ENCODE measurements around the gene GAS1. TPM values are rescaled to one million over a fixed set of nuclear protein-coding genes. Genes with fewer than 3 reads are reported as not detected.

GAS1 gene
- total RNA-seq, 4 donors from 2014 or later, result 22.8 to 50.6 (median 40.1) TPM

DNA sequence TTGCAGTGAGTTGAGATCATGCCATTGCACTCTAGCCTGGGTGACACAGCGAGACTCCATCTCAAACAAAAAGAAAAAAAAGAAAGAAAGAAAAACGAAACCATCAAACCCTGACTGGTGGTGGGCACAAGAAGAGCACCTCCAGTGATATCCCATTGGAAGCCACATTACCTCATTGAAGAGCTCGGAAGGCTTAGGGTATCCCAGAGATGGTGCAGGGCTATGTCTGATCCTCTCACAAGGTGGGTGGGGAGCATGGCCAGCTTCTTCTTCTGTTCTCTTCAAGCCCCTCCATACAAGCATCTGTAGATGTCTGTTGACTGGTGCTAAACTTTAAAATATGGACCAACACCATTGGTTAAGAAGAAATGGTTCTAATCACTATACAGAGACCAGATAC is 45.8 kb downstream of the GAS1 start:
- peaks cover 23% of the 10 kb centered on the region for H3K27me3 ChIP-seq
- WGBS, result 92% methylated on average over 3 of the region's 3 CpGs
- no peak for TF ChIP-seq EP300 (IDR thresholded peaks at IDR 0.05)
- no peak for TF ChIP-seq POLR2A (IDR thresholded peaks at IDR 0.05)
- no peak for TF ChIP-seq POLR2AphosphoS5 (IDR thresholded peaks at IDR 0.05)
- TF ChIP-seq, protein P1, sequence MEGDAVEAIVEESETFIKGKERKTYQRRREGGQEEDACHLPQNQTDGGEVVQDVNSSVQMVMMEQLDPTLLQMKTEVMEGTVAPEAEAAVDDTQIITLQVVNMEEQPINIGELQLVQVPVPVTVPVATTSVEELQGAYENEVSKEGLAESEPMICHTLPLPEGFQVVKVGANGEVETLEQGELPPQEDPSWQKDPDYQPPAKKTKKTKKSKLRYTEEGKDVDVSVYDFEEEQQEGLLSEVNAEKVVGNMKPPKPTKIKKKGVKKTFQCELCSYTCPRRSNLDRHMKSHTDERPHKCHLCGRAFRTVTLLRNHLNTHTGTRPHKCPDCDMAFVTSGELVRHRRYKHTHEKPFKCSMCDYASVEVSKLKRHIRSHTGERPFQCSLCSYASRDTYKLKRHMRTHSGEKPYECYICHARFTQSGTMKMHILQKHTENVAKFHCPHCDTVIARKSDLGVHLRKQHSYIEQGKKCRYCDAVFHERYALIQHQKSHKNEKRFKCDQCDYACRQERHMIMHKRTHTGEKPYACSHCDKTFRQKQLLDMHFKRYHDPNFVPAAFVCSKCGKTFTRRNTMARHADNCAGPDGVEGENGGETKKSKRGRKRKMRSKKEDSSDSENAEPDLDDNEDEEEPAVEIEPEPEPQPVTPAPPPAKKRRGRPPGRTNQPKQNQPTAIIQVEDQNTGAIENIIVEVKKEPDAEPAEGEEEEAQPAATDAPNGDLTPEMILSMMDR (IDR thresholded peaks at IDR 0.05), result no peak
- no peaks in the 10 kb centered on the region for H3K9me3 ChIP-seq
- H3K36me3 ChIP-seq, result no peaks in the 10 kb centered on the region
- peaks cover 11% of the 10 kb centered on the region for H3K4me1 ChIP-seq
- no peak for DNase-seq (ENCODE audit: low spot score in 2 of 2)
- H3K4me3 ChIP-seq, result no peak overlapping the region
- no peak overlapping the region for H3K27ac ChIP-seq

Data from suprapubic skin (tissue), 4 donors.